ENCODE data around the gene CCR5AS.

CCR5AS gene

DNA sequence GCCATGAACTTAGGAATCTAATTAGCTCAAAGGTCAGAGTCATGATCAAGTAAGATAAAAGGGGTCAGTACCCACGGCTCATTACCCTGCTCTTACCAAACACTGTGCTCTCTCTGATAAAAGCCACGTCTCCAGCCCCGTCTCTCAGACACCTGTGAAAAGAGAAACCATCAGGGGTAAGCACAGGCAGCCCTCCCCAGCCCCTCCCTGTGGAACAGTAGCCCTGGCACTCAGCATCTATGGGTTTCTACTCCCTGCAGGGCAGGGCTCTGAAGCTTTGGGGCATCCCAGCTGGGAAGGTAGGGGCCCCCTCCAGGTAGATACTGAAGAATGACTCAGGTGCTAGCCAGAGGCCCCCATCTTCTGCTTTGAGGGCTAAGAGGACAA lies 47.3 kb upstream of the CCR5AS start:
- Mint-ChIP-seq H3K9me3 (no peaks in the 10 kb centered on the region), H3K4me3 (no peak overlapping the region), H3K36me3 (ENCODE audit: insufficient read depth in 1 of 3, low read depth in 3 of 3) (no peaks in the 10 kb centered on the region), H3K27ac (no peak overlapping the region; a peak in 1 of 7 replicates), H3K27me3 (ENCODE audit: low read depth) (peaks cover 5% of the 10 kb centered on the region), H3K4me1 (no peaks in the 10 kb centered on the region)
- Histone ChIP-seq H2BK5ac (ENCODE audit: insufficient read length, low read length) (no peak overlapping the region), H2AK5ac (ENCODE audit: insufficient read length, low read length) (no peak overlapping the region), H3K18ac (ENCODE audit: insufficient read length, low read depth, low read length) (no peak overlapping the region), H3K23ac (ENCODE audit: insufficient read length, low read depth, low read length) (no peak overlapping the region), H3K56ac (ENCODE audit: insufficient read length, low read depth, low read length) (no peak overlapping the region), H3K4me2 (ENCODE audit: insufficient read depth, insufficient read length, low read length) (no peak overlapping the region), H3K27ac (ENCODE audit: insufficient read length, low read depth, low read length) (no peak overlapping the region), H2BK120ac (ENCODE audit: low read depth, low read length, poor library complexity, severe bottlenecking) (no peak overlapping the region), H2AFZ (ENCODE audit: low read length) (no peak overlapping the region), H2BK12ac (ENCODE audit: insufficient read length, low read depth, low read length) (no peak overlapping the region), H4K20me1 (ENCODE audit: control insufficient read depth, insufficient read depth, insufficient read length) (no peaks in the 10 kb centered on the region), H4K91ac (ENCODE audit: insufficient read length, low read depth, low read length) (no peak overlapping the region), H3K14ac (ENCODE audit: insufficient read depth, low read length) (no peak overlapping the region), H3K9me3 (ENCODE audit: control insufficient read depth, low read depth, low read length) (no peaks in the 10 kb centered on the region), H4K8ac (replicated peaks; ENCODE audit: insufficient read length, low read depth, low read length) (no peak overlapping the region), H3T11ph (ENCODE audit: low read length) (no peak overlapping the region), H3K79me1 (ENCODE audit: insufficient read depth, low read depth, low read length, poor library complexity, severe bottlenecking) (no peaks in the 10 kb centered on the region), H3K79me2 (ENCODE audit: insufficient read depth, low read length) (no peaks in the 10 kb centered on the region), H4K5ac (ENCODE audit: insufficient read length, low read depth, low read length) (no peak overlapping the region), H3K9ac (ENCODE audit: extremely low read depth, insufficient read length, low read length) (no peak overlapping the region), H2BK15ac (ENCODE audit: low read depth, low read length) (no peak overlapping the region), H2BK20ac (ENCODE audit: low read depth, low read length, poor library complexity, severe bottlenecking) (no peak overlapping the region), H3K27me3 (ENCODE audit: insufficient read depth, low read length) (no peaks in the 10 kb centered on the region), H3K23me2 (ENCODE audit: insufficient read length, low read depth, low read length, poor library complexity, severe bottlenecking) (no peaks in the 10 kb centered on the region), H3K4ac (ENCODE audit: low read depth, low read length) (no peak overlapping the region), H3K4me1 (ENCODE audit: insufficient read depth, low read length) (no peaks in the 10 kb centered on the region)
- TF ChIP-seq, protein P1, sequence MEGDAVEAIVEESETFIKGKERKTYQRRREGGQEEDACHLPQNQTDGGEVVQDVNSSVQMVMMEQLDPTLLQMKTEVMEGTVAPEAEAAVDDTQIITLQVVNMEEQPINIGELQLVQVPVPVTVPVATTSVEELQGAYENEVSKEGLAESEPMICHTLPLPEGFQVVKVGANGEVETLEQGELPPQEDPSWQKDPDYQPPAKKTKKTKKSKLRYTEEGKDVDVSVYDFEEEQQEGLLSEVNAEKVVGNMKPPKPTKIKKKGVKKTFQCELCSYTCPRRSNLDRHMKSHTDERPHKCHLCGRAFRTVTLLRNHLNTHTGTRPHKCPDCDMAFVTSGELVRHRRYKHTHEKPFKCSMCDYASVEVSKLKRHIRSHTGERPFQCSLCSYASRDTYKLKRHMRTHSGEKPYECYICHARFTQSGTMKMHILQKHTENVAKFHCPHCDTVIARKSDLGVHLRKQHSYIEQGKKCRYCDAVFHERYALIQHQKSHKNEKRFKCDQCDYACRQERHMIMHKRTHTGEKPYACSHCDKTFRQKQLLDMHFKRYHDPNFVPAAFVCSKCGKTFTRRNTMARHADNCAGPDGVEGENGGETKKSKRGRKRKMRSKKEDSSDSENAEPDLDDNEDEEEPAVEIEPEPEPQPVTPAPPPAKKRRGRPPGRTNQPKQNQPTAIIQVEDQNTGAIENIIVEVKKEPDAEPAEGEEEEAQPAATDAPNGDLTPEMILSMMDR (conservative IDR thresholded peaks at IDR 0.05): no peak
- no CpG with 5 or more reads among the region's 3 CpGs for WGBS (ENCODE audit: extremely low coverage, insufficient read length, low lambda C conversion rate)
- no peak for DNase-seq
